GM19438 (cell line): ENCODE measurements around the gene CLDND2.
"Not testable (repeated sequence)": the region's sequence is repeated elsewhere in the genome, so short reads cannot be mapped to it uniquely, and the experiment has no call there.

ENCODE experiments used
- ATAC-seq: cut with Tn5 transposase; IDR thresholded peaks from one replicate; pipeline ENCODE4 v1.9.1; 2021; ENCODE audit warnings: low read depth; ENCODE audit not compliant: unreplicated experiment

CLDND2 gene, protein sequence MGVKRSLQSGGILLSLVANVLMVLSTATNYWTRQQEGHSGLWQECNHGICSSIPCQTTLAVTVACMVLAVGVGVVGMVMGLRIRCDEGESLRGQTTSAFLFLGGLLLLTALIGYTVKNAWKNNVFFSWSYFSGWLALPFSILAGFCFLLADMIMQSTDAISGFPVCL

DNA sequence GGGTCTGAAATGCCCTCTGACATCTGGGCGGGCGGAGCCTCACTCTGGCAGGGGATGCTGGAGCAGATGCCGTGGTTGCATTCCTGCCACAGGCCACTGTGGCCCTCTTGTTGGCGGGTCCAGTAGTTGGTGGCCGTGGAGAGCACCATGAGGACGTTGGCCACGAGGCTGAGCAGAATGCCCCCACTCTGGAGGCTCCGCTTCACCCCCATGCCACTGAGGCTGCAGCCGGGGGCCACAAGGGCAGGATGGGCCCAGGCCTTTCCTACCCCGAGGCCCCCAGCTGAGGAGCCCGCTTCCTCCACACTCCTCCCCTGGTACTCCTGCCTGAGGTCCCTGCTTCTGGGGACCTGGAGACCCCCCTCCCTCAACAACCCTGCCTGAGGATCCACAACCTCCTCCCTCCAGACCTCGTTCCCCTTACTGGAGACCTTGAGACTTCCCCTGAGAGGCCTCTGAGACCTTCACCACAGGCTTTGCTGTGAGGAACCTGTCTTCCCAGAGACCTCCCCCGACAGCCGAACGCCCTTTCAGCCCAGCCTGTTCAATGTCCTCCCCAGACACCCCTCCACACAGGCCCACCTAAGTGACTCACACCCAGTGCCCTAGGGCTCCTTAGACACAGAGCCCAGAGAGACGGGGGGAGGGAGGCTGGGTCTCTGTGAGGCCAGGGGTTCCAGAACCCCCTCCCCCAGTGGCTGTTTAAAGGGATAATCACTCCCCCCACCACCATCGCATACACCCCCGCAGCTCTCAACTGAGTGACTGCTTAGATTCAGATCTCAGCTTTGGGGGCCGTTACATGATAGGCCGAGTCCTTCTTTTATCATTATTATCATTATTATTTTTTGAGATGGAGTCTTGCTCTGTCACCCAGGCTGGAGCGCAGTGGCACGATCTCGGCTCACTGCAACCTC lies at the start of gene CLDND2:
Gene CLDND2 (minus strand): TSS at position 638 of the 917 bp plus-strand sequence. CDS start 426 bp downstream, at position 212.
- ATAC-seq = no peak

DNA sequence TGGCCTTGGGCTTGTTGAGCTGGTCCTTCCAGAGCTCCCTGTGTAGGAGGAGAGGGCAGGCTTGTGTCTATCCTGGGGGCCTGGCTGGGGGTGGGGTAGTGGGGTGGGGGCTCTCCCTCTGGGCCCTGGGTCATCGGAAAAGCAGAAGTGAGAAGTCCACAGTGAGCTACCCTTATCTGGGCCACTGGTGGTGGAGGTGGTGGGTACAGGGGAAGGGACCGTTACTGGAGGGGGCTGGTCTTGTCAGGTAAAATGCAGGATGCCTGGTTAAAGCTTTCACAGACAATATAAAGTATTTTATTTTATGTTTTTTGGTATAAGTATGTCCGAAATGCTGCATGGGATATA lies 49.0 kb upstream of the CLDND2 start:
- peak; percentile 29 for ATAC-seq

DNA sequence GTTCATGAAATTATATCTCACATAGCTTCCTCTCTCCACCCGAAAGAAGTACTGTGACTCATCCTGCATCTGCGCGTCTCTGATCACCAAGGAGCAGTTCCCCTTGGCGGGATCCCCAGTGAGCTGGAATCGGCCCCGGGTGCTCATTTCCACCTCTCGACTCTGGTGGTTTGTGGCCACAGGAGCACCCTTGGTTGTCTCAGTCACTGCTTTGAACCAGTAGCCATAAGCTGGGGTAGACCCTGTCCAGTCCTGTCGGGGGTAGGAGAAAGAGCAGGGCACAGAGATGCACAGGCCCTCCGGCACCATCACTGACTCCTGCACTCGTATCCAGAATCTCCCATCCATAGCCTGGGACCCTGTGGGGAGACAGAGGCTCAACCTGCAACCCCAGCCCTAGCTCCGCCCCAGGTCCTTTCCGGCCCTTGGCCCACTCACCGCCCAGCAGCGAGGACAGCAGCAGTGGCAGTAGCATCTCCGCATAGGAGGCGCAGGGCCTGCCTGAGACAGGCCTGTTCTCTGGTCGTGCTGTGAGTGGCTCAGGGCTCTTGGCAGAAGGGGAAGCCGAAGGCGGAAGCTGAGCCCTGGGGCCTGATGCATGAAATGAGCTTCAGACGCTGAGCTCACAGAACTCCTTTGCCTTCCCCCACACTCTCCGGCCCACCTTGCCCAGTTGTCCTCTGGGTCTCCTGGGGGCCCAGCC lies 48.5 kb upstream of the CLDND2 start, which contains the start of gene SIGLEC10:
Gene SIGLEC10 (minus strand): TSS at position 536 of the 703 bp plus-strand sequence. CDS start 61 bp downstream, at position 475.
- peak; percentile 68 for ATAC-seq

DNA sequence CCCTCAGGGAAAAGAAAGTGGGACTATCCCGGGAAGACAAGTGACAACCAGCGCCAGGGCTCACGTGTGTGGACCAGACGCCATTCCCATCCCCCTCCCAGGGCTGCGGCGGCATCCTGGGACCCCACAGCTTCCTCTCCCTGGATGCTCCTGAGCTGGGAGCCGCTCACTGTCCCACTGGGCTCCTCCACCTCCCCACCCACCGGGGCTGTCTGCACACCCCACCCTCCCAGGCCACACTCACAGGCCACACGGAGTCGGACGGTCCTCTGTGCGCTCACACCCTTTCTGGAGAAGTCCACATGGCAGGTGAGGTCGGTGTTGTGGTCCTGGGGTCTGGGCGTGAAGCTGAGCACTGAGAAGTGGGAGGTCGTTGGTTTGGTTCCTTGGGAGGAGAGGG lies 47.6 kb upstream of the CLDND2 start:
- not testable (repeated sequence) for ATAC-seq

DNA sequence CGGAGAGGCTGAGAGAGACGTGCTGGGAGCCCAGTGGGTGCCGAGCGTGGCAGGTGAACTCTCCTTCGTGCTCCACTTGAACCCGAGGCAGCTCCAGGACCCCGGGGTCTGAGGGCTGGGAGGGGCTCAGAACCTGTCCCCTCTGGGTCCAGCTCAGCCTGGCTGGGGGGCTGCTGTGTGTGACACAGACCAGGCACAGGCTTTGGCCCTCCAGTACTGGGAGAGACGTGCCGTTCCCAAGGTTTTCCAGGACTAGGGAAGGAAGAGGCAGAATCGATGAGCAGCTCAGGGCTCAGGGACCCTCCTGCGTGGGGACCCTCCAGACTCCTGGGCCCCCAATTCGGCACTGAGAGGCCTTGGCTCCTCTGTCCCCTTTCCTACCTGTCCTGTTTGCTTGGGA lies 46.4 kb upstream of the CLDND2 start:
- ATAC-seq = no peak

DNA sequence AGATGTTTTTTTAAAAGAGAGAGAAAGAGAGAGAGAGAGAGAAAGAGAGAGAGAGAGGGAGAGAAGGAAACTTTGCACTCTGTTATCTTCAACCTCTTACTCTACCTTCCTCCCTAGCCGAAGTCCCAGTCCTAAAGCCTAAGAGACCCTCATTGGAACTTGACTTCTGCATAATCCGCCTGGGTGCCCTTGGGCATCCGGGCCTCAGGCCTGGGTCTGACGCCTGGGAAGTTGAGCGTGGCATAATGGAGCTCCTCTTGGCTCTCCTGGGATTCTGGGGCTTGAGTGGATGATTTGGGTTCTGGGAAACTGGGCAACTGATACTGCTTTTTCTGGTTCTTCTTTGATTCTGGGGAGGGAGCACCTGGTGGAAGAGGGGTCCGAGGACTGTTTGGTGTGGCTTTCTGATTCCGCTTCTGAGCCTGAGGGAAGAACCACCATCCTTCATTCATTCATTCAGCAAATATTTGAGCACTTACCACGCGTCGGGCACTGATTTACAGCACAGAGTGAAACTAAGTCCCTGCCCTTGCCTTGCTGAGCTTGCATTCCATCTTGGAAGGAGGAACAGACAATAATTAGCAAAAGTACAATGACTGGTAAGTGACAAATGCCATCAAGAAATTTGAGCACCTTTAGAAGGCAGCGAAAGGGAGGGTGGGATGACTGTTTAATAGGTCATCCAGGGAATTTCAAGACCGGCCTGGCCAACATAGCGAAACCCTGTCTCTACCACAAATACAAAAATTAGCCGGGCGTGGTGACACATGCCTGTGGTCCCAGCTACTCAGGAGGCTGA lies 42.3 kb upstream of the CLDND2 start:
- ATAC-seq = no peak

DNA sequence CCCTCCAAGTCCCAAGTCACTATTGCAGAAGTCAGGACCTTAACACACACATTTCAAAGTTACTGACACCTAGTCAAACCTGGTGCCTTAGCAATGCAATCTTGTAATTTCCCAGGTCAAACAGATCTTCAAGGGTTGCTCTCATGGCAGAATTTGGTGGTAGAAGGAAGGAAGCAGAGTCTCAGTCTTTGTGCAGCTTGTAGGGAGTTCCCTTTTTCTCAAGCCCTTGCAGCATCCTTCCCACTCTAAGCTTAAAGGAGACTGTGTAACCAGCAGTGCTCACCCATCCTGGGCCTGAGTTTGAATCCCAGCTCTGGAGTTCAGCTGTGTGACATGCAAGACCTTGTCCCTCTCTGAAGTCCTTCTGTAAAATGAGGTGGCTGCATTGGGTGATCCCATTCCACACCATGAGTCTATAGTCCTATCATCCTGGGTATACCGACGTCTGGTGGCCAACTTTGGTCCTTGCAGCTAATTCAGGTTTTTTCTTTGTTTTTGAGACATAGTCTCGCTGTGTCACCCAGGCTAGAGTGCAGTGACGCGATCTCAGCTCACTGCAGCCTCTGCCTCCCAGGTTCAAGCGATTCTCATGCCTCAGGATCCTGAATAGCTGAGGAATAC lies 38.8 kb upstream of the CLDND2 start:
- no peak for ATAC-seq

DNA sequence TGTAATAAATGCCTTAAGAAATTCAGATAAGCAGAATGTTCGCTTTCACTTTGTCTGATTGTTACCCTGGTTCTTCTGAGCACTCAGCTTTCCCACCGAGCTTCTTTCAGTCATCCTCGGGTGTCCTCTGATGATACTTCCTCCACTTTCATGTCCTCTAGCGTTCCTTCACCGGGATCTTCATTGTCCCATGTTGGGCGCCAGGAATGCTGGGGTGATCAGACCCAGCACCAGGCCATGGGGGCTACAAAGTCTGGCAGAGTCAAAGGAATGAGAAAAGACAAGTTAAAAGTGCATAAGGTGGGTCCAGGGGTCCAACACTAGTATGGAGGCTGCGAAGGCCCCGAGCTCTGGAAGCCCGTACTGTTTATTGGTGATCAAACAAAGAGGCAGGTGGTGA lies 33.3 kb upstream of the CLDND2 start:
- no peak for ATAC-seq

DNA sequence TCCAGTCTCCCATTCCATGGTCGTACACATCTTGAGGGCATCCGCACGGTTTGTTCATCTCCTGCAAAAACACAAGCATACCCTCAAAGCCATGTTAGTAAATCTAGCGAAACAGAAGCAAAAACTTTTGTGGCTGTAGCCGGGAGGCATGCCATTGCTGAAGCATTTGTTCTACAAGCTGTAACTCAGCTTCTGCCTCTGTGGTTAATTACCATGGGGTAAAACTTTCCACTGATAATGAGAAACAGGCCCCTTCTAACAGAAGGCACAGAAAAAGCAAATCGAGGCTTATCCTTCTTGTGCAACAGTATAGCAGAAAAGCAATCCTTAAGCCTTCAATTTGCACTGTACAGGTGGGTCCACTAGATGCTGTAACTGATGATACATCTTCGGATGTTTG lies 31.1 kb upstream of the CLDND2 start:
- ATAC-seq = not testable (repeated sequence)

DNA sequence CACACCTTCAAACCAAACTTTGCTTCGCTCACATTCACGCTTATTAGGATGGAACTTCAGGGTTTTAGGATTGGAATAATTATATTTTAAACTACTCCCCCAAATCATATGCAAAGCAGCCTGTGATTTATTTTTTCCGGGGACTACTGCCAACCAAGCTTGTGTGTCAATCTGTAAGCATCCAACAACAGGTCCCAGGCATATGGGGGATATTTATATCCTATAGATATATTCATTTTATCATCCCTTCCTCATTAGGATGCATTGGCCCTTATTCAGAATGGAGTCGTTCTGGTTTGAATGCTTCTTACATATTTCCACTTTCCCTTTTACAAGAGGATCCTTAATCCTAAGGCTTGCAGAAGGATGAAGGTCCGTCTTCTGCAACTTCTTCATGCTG lies 30.4 kb upstream of the CLDND2 start:
- no peak for ATAC-seq

DNA sequence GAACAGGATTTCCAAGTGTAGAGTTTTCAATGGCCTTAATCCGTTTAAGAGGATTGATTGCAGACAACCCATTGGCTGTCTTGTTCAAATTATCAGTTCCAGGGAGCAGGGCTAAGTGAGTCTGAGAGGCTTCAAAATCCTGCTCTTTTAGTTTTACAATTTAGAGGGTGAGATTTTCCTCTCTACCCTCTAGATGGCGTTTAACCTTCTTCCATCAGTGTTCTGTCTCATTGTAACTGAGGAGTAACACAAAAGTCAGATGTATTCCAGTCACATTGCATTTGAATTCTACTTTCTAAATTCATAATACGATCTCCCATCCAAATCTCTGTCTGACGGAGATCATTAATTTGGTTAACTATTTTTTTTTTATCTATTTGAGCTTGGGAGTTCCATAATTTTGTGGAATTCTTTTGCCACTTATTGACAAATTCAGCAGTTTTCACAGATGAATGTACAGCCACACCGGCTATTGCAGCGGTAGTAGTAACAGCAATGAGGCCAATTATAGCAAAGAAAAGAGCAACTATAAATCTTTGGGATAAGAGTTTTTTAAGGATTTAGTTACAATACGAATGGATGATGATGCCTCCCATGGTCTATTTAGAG lies 29.4 kb upstream of the CLDND2 start:
- ATAC-seq = no peak

DNA sequence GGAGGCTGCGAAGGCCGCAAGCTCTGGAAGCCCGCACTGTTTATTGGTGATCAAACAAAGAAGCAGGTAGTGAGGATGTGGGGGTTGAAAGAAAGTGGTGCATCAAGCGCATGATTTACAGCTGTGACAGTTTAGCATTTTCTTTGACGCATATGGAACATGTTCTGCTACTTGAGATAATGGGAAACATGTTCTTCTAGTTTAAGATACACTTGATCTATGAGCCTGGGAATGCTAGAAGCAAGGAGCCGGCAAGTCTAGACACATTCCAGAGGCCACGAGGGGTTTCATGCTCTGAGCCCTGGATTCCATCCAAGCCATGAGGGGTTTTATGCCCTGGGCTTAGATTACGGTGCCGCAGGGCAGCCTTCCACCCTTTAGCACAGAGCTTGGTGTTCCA lies 28.6 kb upstream of the CLDND2 start:
- not testable (repeated sequence) for ATAC-seq

DNA sequence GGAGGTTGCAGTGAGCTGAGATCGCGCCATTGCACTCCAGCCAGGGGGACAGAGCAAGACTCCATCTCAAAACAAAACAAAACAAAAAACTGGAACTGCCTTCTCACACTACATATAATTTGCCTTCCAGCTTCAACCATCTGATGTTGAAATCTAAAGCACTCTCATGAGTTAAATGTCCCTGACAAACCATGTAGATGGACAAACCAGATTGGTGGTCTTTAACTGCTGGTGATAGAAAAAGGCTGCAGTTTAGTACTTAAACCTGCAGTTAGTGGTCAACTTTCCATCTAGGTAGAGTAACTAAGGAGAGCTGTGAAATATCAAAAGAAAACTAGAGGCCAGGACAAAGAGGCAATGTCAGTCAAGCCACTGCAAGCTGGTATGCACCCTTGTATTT lies 27.4 kb upstream of the CLDND2 start:
- no peak for ATAC-seq

DNA sequence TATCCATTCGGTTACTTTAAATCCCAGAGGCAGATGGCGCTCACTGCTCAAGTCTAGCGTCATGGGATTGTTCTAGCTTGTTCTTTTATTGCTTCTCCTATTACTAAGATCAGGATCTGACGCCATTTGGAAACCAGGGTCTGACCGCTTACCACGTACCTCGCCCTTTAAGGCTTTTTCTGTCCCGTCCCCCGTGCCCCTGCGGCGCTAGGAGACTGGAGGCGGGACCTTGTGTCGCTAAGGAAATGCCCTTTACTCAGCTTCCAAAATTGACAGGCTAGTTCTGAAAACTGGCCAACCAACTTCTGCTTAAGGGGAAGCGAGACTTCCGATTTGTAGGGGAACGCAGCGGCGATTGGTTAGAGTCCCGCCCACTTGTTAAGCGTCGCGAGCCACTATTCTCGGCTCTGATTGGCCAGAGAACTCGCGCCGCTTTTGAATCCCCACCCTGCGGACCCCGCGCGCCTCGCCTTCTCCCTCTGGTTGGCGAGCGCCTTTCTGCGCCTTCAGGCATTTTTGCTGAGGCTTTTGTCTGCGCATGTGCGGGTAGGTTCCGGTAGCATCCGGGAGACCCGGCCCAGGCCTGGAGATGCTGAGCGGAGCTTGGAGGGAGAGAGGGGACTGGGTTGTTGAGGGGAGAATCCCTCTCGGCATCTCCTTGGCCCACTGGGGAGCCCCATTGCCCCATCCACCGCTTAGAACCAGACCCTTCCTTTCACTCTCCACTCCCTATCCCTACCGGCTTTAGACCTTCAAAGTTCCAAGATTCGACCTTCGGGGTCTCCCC lies 25.4 kb upstream of the CLDND2 start:
- ATAC-seq = peak; percentile 79

DNA sequence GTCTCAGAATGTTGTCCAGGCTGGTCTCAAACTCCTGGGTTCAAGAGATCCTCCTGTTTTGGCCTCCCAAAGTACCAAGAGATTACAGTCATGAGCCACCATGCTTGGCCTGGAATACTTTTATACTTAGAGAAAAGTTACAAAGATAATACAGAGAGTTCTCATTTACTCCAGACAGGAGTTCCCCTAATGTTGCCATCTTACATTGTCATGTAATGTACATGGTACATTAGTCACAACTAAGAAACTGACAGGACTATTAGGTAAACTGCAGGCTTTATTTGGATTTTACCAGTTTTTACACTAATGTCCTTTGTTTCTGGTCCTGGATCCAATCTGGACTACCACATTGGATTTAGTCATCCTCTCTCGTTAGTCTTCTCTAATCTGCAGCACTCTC lies 23.9 kb upstream of the CLDND2 start:
- ATAC-seq = no peak

DNA sequence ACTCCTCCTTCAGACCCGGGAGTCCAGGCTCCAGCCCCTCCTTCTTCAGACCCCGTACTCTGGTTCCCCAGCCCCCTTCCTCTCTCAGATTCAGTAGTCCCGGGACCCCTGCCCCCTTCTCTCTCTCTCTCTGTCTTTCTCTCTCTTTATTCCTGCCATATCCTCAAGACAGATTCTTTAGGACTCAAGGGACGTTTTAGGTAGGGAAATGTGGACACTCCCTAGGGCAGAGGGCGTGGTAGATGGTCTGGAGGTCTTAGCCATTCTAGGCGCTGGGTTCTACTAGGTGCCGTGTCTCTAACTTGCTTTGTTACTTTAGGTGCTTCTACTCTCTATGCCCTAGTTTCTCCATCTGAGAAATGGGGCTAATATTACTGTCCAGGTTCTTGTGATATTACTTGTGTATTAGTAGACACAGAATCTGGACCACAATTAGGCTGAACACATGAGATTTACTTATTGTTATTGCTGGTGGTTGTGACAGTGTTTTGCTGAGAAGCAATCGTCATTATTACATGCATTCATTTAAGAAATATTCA lies 22.3 kb upstream of the CLDND2 start:
- no peak for ATAC-seq

DNA sequence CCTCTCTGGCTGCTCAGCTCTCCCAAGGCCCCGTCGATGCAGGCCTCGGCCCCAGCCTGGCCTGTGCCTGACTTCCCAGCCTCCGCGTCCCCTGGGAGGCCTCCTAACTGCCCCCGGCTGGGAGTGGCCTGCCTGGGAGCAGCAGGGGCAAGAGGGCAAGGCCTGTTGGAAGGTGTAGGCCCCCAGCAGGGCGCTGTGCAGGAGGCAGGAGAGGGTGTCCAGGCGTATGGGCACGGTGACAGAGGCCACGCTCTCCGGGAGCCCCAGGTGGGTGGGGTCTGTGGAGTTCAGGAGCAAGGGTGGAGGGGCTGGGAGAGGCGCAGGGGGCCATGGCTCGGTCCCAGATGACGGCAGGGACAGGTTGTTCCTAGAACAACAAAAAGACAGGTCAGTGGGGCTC lies 20.3 kb upstream of the CLDND2 start:
- no peak for ATAC-seq

DNA sequence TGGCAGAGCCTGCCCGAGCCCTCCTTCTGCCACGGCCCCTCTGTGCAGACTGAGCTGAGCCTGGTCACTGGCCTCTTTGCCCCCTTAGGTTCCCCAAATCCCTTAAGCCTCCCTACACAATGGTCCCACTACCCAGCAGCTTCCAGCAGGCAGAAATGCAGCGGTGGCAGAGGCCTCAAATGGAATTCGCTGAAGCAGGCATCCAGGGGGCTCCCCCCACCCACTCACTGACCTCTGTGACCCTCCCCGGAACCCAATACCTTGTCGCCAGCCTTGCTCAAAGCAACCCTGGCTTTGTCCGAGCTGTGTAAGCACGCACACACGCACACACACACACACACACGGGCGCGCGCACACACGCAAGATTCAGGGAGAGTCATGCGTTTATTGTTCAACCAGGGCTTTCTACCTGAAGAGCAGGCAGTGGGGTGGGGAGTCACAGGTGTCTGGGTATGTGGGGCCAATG lies 19.2 kb upstream of the CLDND2 start, which contains the start of gene LIM2:
Gene LIM2 (minus strand): TSS at position 51 of the 466 bp plus-strand sequence. CDS start 531 bp downstream, outside the sequence.
- ATAC-seq = no peak
